ENCODE data around the gene HCK.
"Not testable (repeated sequence)": the region's sequence is repeated elsewhere in the genome, so short reads cannot be mapped to it uniquely, and the experiment has no call there.

The HCK gene

DNA sequence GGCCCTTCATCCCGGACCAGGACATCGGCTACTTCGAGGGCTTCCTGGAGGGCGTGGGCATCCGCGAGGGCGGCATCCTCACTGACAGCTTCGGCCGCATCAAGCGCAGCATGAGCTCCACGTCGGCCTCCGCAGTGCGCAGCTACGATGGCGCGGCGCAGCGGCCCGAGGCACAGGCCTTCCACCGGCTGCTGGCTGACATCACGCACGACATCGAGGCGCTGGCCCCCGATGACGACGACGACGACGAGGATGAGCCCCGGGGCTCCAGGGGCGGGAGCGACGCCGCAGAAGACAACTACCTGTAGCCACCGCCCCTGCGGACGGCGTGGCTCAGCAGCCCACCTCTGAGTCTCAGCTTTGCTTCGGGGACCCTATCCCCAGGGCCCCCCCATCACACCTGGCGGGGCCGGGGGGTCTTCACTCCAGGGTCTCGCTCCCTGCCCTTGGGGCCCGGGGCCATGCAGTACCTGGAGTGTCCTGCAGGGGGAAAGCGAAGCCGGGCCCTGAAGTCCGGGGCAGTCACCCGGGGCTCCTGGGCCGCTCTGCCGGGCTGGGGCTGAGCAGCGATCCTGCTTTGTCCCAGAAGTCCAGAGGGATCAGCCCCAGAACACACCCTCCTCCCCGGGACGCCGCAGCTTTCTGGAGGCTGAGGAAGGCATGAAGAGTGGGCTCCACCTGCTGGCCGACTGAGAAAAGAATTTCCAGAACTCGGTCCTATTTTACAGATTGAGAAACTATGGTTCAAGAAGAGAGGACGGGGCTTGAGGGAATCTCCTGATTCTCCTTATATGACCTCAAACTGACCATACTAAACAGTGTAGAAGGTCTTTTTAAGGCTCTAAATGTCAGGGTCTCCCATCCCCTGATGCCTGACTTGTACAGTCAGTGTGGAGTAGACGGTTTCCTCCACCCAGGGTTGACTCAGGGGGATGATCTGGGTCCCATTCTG lies 20.8 kb upstream of the HCK start:
- peak; percentile 42 for DNase-seq

DNA sequence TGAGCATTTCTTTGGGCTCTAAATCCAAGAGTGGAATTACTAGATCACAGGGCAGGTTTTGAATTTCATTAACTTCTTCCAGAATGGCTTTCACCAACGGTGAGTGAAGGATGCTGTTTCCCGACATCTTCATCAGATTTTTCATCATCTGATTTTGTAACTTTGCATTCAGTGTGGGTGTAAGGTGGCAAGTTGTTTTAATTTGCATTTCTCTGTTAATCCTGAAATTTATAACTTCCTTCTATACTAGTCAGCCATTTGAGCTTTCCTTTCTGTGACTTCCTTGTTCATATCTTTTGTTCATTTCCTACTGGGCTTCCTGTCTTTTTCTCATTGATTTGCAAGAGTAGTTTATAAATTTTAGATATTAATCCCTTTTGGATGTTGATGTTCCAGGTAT lies 18.7 kb upstream of the HCK start:
- no peak for DNase-seq

GRCh38 chr20:32033721-32034120 lies 18.3 kb upstream of the HCK start:
- not testable (repeated sequence) for DNase-seq

- no peak for DNase-seq
Observed at GRCh38 chr20:32034581-32035425, 17.2 kb upstream of the HCK start.

DNA sequence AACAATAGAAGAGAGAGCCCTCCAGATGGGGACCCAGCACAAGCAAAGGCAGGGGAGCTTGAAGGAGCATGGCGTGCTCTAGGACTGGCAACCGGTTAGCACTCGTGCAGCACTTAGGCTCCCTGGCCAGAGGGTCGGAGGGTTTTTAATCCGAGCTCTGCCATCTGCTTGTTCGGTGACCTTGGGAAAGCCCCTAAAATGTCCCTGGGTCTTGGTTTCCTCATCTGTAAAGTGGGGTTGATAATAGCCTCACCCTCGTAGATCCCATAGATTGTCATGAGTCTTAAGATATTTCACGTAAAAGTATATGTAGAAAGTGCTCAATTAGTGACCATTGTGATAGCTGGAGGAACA lies 16.6 kb upstream of the HCK start:
- no peak for DNase-seq

- DNase-seq = no peak
Observed at GRCh38 chr20:32036252-32036651, 15.8 kb upstream of the HCK start.

- DNase-seq = no peak
Observed at GRCh38 chr20:32036716-32037485, 15.1 kb upstream of the HCK start.

GRCh38 chr20:32037929-32038328 lies 14.1 kb upstream of the HCK start:
- DNase-seq = no peak

- no peak for DNase-seq
Observed at GRCh38 chr20:32040142-32040953, 11.7 kb upstream of the HCK start.

DNA sequence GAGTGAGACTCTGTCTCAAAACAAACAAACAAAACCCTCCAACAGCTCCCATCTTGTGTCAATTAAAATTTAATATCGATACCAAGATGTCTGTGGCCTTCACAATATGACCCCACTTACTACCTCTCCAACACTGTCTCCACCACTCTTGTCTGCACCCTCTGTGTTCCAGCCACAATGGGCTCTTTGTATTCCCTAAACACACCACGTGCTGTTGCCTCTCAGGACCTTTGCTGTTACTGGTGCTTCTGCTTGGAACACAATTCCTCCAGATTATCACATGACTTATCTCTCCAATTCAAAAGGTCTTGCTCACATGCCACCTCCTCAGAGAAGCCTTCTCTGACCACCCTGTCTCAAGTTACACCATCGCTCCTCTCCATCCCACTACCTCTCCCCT lies 6.0 kb upstream of the HCK start:
- no peak for DNase-seq

GRCh38 chr20:32050324-32050841 lies 1.7 kb upstream of the HCK start:
- no peak for DNase-seq

GRCh38 chr20:32050851-32051556 lies 1.0 kb upstream of the HCK start:
- no peak for DNase-seq

DNA sequence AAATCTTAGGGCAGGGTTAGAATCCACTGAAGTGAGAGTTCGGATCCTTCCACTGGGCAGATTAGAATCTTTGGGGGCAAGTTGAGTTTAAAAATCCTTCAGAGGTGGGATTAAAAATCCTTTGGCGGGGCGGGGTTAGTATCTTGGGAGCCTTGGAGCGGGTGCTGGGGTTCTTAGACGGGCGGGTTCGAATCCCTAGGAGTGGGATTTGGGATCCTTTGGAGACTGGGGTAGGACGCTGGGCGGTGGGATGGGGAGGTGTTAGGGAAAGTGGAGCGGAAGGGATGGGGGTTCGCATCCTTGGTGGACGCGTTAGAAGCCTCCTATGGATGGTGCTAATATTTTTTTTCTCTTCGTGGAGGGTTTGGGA lies 337 bp upstream of the HCK start:
- DNase-seq = no peak

DNA sequence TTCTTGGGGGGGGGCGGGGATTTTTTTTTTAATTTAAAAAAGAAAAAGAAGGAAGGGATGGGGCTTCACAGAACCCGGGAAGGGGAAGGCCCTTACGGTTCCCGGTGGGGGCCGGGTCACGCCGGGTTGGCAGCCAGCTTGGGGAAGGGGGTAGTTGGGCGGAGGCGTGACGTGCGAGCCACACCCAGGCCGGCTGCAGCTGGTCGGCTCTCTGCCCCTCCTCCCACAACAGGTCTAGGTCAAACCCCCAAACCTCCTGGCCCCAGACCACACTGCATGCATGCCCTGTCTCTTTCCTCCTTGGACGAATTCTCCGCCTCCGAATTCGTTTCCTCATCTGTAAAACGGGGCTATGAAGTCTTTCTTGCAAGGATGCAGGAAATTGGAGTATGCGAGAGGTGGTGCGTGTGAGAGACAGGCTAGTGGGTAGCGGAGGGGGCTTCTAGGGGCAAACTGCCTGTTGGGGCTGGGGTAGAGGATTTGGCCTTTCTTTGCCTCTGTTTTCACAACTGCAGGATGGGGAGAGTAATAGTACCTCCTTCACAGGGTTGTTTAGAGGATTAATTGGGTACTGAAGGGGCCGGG lies 828 bp downstream of the HCK start:
- DNase-seq = no peak

DNA sequence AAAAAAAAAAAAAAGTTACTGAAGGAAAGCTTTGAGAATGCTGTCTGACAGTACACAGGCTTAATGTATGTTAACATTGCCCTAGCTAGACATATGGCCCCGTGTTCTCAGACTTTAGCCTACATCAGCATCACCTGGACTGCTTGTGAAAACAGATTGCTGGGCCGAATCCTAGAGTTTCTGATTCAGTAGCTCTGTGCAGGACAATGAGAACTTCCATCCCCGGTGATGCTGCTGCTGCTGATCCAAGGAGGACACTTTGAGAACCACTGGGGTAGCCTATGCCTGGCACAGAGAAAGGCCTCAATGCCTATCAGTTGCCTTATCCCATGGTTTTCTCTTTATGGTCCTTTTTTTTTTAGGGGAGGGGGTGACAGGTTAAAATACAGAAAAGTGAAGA lies 1.6 kb downstream of the HCK start:
- no peak for DNase-seq

DNA sequence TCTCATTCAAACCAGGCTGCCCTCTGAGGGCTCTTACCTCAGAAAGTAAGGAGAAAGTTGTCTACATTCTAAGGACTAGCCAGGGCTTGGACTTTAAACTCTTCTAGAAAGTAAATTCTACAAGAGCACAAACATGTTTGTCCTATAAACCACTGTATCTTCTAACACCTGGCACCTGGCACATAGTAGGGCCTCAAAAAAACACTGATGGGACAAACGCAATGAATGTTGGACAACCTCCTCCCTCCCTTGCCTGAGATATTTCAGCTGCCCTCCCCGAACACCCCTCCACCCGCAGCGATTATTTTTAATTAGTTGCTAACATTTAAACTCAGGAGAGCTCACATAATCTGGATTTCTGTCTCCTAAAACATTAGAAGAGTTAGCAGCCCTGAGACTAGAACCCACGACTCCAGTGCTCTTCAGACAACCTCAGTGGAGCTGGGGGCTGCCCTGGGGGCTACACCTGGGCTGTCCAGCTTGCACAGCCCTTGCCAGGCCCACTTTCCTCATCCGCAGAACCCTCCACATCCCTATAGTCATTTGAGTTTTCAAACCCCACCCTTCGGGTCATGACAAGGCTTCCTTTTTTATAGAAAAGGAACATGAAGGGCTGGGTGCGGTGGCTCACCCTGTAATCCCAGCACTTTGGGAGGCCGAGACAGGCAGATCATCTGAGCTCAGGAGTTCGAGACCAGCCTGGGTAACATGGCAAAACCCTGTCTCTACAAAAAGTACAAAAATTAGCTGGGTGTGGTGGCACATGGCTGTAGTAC lies 4.9 kb downstream of the HCK start:
- DNase-seq = no peak

DNA sequence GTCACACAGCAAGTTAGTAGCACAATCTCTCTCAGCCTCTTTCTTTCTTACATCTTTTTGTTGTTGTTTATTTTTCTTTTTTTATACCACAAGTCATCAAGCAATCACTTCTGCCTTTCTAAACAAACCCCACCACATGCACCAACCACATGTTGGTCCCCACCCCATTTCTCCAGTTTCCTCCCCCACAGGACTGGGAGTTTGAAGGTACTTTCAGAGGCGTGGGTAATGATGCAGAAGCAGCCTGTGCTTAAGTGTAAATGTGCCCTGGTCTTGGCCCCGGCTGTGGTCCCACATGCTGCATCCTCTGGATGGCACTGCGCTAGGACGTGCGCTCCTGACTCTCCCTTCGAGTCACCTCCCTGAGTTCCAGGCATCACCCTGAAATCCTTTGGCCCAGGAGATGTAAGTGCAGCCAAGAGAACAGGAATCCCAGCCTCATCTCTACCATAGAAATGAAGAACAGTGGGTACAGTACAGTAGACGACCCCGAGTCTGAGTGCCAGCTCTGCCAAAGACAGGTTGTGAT lies 5.7 kb downstream of the HCK start:
- DNase-seq = no peak

- no peak for DNase-seq
Observed at GRCh38 chr20:32059189-32059588, 7.1 kb downstream of the HCK start.

DNA sequence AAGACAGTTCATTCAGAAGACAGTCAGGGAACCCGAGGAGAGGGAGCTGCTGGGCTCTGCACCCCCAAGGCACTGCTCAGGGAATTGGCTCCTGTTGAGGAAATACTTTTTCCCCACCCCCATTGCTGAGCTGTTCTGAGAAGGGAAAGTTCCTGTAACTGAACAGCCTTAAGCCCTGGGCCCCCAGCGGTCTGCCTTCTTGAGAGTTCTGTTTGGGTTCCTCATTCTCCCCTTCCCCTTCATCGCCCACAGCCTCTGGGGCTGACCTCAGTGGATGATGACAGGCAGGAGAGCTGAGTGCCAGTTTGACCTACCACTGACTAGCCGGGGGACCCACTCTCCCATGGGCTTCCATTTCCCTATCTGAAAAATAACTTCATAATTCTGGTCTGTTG lies 10.7 kb downstream of the HCK start:
- DNase-seq = no peak

DNA sequence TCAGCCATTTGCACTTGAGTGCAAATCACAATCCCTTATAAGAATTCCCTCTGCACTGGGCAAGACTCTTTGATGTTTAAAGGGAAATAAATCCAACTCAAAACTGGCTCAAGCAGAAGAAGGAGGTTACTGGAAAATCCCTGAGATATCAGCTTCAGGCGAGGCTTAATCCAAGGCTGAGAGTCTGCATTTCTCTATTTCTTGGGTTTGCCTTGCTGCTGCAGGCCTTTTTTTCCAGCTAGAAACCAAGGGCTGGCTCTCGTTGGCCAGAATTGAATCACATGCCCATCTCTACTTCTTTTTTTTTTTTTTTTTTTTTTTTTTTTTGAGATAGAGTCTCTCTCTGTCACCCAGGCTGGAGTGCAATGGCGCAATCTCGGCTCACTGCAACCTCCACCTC lies 11.7 kb downstream of the HCK start:
- no peak for DNase-seq

Measured in activated gamma-delta T cell treated with Interleukin-2 at 50 U/mL for 16 hours (primary cell).